ENCODE data around the gene DOC2B. TPM values are rescaled to one million over a fixed set of nuclear protein-coding genes. Genes with fewer than 3 reads are reported as not detected.

DOC2B gene
- polyA plus RNA-seq, 1 of the 3 experiments (the other 2 are of a cell fraction) = 0.16 TPM

DNA sequence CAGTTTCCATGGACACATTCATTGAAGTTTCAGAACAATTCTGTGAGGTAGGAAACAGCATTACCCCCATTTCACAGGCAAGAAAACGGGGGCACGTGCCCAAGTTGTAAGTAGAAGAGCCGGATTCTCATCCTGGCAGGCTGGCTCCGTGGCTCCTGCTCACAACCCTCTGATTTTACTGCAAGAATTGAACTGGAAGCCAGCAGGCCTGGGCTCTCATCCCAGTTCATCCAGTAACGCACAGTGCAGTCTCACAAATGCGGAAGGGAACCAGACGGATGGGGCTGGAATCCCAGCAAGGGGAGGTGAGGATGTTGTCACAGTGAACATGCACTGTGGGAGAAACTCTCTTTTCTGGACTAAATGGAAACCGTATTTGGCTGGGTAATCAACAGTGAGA lies 40.7 kb upstream of the DOC2B start:
- ChIA-PET CTCF (no interaction called here), POLR2A (no interaction called here)
- no peak for DNase-seq
- Histone ChIP-seq H3K9me2 (no peaks in the 10 kb centered on the region), H4K20me1 (ENCODE audit: insufficient read depth) (no peaks in the 10 kb centered on the region), H3K27me3 (ENCODE audit: insufficient read depth) (no peaks in the 10 kb centered on the region), H3K9ac (no peak overlapping the region), H3K9me3 (no peaks in the 10 kb centered on the region), H3K27ac (ENCODE audit: low read depth in 2 of 2, low read length in 1 of 2) (no peak overlapping the region), H3K4me1 (ENCODE audit: control insufficient read depth in 1 of 2, insufficient read depth in 2 of 2, low read depth in 1 of 2, low read length in 1 of 2) (peaks cover 0 to 2% of the 10 kb centered on the region in 2 experiments; a peak in 1 of 4 replicates), H3F3A (replicated peaks; ENCODE audit: insufficient read depth) (no peaks in the 10 kb centered on the region), H3K4me3 (ENCODE audit: low read depth in 2 of 2, low read length in 1 of 2) (no peak overlapping the region), H3K36me3 (replicated peaks in 1 of 2; ENCODE audit: control insufficient read depth in 1 of 2, insufficient read depth in 2 of 2, low read length in 1 of 2) (no peaks in the 10 kb centered on the region), H2AFZ (ENCODE audit: low read depth) (no peak overlapping the region), H3K4me2 (no peak overlapping the region), H3K79me2 (ENCODE audit: insufficient read depth) (no peaks in the 10 kb centered on the region)
- 59% methylated on average over 8 of the region's 8 CpGs for WGBS (ENCODE audit: low lambda C conversion rate)
- TF ChIP-seq RAD21 (IDR thresholded peaks at IDR 0.05; ENCODE audit: low read length) = no peak
- TF ChIP-seq TEAD4 (IDR thresholded peaks at IDR 0.05; ENCODE audit: borderline replicate concordance, insufficient read depth) = no peak
- TF ChIP-seq CHD2 (IDR thresholded peaks at IDR 0.05; ENCODE audit: low read length, partially characterized antibody) = no peak
- TF ChIP-seq ZBTB33 (IDR thresholded peaks at IDR 0.05; ENCODE audit: borderline replicate concordance, low read depth) = no peak

GRCh38 chr17:219696-220095 lies 38.2 kb upstream of the DOC2B start:
- CTCF ChIA-PET = no interaction called here
- Histone ChIP-seq H3K4me2 (no peak overlapping the region), H3K4me1 (ENCODE audit: control insufficient read depth in 1 of 2, insufficient read depth in 2 of 2, low read depth in 1 of 2, low read length in 1 of 2) (no peaks in the 10 kb centered on the region), H3K9me3 (no peaks in the 10 kb centered on the region), H2AFZ (ENCODE audit: low read depth) (no peak overlapping the region), H3K27ac (ENCODE audit: low read depth in 2 of 2, low read length in 1 of 2) (no peak overlapping the region), H4K20me1 (ENCODE audit: insufficient read depth) (no peaks in the 10 kb centered on the region), H3K79me2 (ENCODE audit: insufficient read depth) (no peaks in the 10 kb centered on the region), H3K27me3 (ENCODE audit: insufficient read depth) (no peaks in the 10 kb centered on the region), H3K9ac (no peak overlapping the region), H3K36me3 (replicated peaks in 1 of 2; ENCODE audit: control insufficient read depth in 1 of 2, insufficient read depth in 2 of 2, low read length in 1 of 2) (no peaks in the 10 kb centered on the region), H3F3A (replicated peaks; ENCODE audit: insufficient read depth) (no peaks in the 10 kb centered on the region), H3K9me2 (no peaks in the 10 kb centered on the region), H3K4me3 (ENCODE audit: low read depth in 2 of 2, low read length in 1 of 2) (no peak overlapping the region)
- DNase-seq = no peak
- TF ChIP-seq TCF12 (IDR thresholded peaks at IDR 0.05) (no peak), RCOR1 (IDR thresholded peaks at IDR 0.05; ENCODE audit: low read length) (no peak), SMC3 (IDR thresholded peaks at IDR 0.05; ENCODE audit: low read depth, low read length) (no peak), EZH2phosphoT487 (IDR thresholded peaks at IDR 0.05; ENCODE audit: borderline replicate concordance, low read depth) (no peak), YY1 (IDR thresholded peaks at IDR 0.05; ENCODE audit: low read depth) (no peak), SIN3A (IDR thresholded peaks at IDR 0.05; ENCODE audit: borderline replicate concordance, low read depth, low read length) (no peak), RXRA (IDR thresholded peaks at IDR 0.05; ENCODE audit: borderline replicate concordance, low read depth) (no peak), RAD21 (IDR thresholded peaks at IDR 0.05; ENCODE audit: low read length) (no peak), TEAD4 (IDR thresholded peaks at IDR 0.05; ENCODE audit: borderline replicate concordance, insufficient read depth) (no peak), MEF2A (IDR thresholded peaks at IDR 0.05; ENCODE audit: borderline replicate concordance, low read depth) (no peak), GABPA (IDR thresholded peaks at IDR 0.05; ENCODE audit: low read depth) (no peak), PBX3 (IDR thresholded peaks at IDR 0.05) (no peak), USF2 (IDR thresholded peaks at IDR 0.05; ENCODE audit: borderline replicate concordance, low read depth, low read length) (no peak), NRF1 (IDR thresholded peaks at IDR 0.05; ENCODE audit: low read depth, low read length) (no peak)
- TF ChIP-seq, protein P1, sequence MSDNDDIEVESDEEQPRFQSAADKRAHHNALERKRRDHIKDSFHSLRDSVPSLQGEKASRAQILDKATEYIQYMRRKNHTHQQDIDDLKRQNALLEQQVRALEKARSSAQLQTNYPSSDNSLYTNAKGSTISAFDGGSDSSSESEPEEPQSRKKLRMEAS (IDR thresholded peaks at IDR 0.05; ENCODE audit: low read depth) = no peak
- WGBS (ENCODE audit: low lambda C conversion rate) = 61% methylated on average over 10 of the region's 10 CpGs
- POLR2A ChIA-PET = no interaction called here
